Measurements from ENCODE around the gene KIF26A. TPM values are rescaled to one million over a fixed set of nuclear protein-coding genes. Genes with fewer than 3 reads are reported as not detected.

Gene KIF26A
- 0.07 TPM for polyA plus RNA-seq (2013)

DNA sequence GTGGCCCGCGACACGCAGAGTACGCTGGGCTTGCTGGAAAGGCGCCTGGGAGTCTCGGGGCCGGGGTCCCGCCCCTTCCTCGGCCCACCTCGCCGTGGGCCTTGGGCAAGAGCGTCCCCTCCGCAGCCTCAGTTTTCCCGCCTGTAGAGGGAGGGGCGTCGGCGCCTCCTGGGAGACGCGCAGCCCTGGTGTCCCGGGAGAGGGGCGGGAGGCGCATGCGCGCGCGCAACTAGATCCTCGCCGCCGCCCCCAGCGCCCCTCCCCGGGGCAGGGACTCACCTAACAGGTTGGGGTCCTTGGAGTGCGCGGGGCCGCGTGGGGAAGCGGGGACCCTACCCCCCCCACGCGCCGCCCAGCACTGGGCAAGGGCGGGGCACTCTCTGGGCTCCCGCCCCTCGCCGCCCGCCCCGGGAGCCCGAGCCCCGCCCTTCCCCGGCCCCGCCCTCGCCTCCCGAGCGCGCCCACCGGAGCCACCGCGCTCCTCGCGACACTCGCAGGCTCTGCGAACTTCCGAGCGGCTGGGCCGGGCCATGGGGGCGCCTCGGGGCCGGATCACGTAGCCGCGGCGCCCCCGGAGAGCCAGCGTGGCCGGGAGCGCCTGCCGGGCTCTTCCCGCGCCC, at the start of gene KIF26A:
Gene KIF26A (plus strand): TSS at position 490 of the 620 bp plus-strand sequence. CDS start 136 bp downstream, outside the sequence.
- POLR2A ChIA-PET = interaction anchor here (0.6 kb wide), 1 partner anchor 131 kb away, joined by 3 read pairs; no protein-coding TSS in a partner anchor
- Histone ChIP-seq H3K27me3 (replicated peaks in 2 of 5; ENCODE audit: control insufficient read depth in 4 of 5, insufficient read depth in 5 of 5, low read length in 4 of 5) (peaks cover 0 to 77% (median 28%) of the 10 kb centered on the region in 5 experiments), H3K36me3 (ENCODE audit: control insufficient read depth in 4 of 4, insufficient read depth in 4 of 4, low read length in 3 of 4) (no peaks in the 10 kb centered on the region), H3K9me3 (ENCODE audit: control extremely low read depth in 1 of 5, control insufficient read depth in 4 of 5, insufficient read depth in 2 of 5, low read depth in 1 of 5, low read length in 4 of 5) (no peaks in the 10 kb centered on the region), H3K4me3 (ENCODE audit: control insufficient read depth in 1 of 7, extremely low read depth in 1 of 7, insufficient read depth in 4 of 7, low read depth in 2 of 7, low read length in 6 of 7) (peak within 1 kb of the TSS; percentile 10 to 59 (median 35)), H3K27ac (ENCODE audit: insufficient read depth in 1 of 2, low read depth in 1 of 2, low read length in 2 of 2, poor library complexity in 1 of 2, severe bottlenecking in 2 of 2) (no peak within 1 kb of the TSS), H3K4me1 (ENCODE audit: control extremely low read depth in 1 of 4, control insufficient read depth in 4 of 4, insufficient read depth in 4 of 4, low read length in 3 of 4) (peaks cover 0 to 41% (median 28%) of the 10 kb centered on the region in 4 experiments)
- DNase-seq = peak in 2 of 3 donors; percentile 31 to 41
- CTCF ChIA-PET = interaction anchor here (0.9 to 1.5 kb wide), 2 partner anchors 85 to 426 kb away, joined by 3 read pairs; no protein-coding TSS in a partner anchor
- WGBS (ENCODE audit: insufficient coverage) = under 1% methylated on average over 72 of the region's 77 CpGs

DNA sequence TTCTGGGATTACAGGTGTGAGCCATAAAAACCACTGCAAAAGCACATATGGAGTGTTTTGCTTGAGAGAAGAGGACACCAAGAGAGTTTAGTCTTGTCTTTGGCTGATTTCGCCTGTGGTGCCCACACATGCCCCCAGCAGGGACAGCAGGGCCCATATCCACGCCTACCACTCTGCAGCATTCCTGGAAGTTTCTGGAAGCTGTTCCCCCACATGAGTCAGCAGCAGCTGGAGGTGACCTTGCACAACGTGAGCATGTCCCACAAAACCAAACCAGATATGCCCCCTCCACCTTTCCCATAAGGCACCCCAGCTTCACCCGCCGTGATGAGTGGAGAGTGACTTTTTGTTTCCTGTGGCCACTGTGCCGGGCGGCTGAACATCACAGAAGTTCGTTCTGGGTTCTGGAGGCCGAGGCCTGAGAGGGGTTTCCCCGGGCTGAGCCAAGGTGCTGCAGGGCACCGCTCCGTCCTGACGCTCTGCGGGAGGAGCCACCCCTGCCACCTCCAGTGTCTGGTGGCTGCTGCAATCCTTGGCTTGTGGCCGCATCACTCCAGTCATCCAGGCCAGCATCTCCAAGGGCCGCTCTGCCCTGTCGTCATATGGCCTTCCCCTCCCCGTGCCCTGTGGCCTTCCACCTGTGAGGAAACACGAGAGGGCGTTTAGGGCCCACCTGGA, 48.2 kb upstream of the KIF26A start:
- ChIA-PET CTCF (interaction anchor here (3.8 kb wide), 1 partner anchor 12 kb away, joined by 18 read pairs; no protein-coding TSS in a partner anchor), POLR2A (no interaction called here)
- Histone ChIP-seq H3K4me1 (ENCODE audit: control extremely low read depth in 1 of 4, control insufficient read depth in 4 of 4, insufficient read depth in 4 of 4, low read length in 3 of 4) (peaks cover 0 to 9% (median 5%) of the 10 kb centered on the region in 4 experiments), H3K9me3 (ENCODE audit: control extremely low read depth in 1 of 5, control insufficient read depth in 4 of 5, insufficient read depth in 2 of 5, low read depth in 1 of 5, low read length in 4 of 5) (no peaks in the 10 kb centered on the region), H3K27me3 (replicated peaks in 2 of 5; ENCODE audit: control insufficient read depth in 4 of 5, insufficient read depth in 5 of 5, low read length in 4 of 5) (peaks cover 0 to 21% (median 7%) of the 10 kb centered on the region in 5 experiments), H3K4me3 (ENCODE audit: control insufficient read depth in 1 of 7, extremely low read depth in 1 of 7, insufficient read depth in 4 of 7, low read depth in 2 of 7, low read length in 6 of 7) (no peak overlapping the region), H3K27ac (ENCODE audit: insufficient read depth in 1 of 2, low read depth in 1 of 2, low read length in 2 of 2, poor library complexity in 1 of 2, severe bottlenecking in 2 of 2) (no peak overlapping the region), H3K36me3 (ENCODE audit: control insufficient read depth in 4 of 4, insufficient read depth in 4 of 4, low read length in 3 of 4) (no peaks in the 10 kb centered on the region)
- 97% methylated on average over 17 of the region's 20 CpGs for WGBS (ENCODE audit: insufficient coverage)
- DNase-seq = no peak

DNA sequence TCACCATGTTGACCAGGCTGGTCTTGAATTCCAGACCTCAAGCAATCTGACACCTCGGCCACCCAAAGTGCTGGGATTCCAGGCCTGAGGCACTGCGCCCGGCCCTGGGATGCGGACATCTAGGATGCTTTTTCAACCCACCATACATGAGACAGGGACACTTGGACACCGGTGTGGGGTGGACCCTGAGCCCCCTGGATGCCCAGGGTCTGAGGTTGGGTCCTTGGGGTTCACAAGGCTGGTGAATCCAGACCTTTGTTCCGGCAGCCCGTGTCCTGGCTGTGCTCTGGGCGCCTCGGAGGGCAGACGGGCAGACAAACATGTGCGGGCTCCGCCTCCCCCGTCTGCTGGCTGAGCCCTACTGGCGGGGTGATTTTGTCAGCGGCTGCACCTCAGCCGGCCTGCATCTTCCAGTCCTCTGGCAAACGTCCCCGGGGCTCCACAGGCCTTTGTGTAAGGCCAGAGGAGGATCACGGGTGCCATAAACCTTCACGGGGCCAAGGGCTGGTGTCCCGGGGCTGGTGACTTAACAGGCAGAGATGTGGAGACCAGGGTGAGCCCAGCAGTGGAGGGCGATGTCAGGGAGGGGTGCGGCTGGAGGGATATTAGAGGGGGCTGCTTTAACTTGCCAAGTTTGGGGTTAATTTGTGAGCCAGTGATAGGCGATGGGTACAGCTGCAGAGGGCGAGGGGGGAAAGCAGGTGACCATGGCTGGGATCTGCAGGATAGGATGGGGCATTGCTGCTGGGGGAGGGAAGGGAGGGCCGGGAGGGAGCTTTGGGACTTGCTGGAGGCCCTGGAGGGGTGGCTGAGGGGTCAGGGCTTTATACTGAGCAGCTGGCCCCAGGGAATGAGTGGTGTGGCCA, 47.1 kb upstream of the KIF26A start:
- Histone ChIP-seq H3K27ac (ENCODE audit: insufficient read depth in 1 of 2, low read depth in 1 of 2, low read length in 2 of 2, poor library complexity in 1 of 2, severe bottlenecking in 2 of 2) (no peak overlapping the region), H3K9me3 (ENCODE audit: control extremely low read depth in 1 of 5, control insufficient read depth in 4 of 5, insufficient read depth in 2 of 5, low read depth in 1 of 5, low read length in 4 of 5) (no peaks in the 10 kb centered on the region), H3K36me3 (ENCODE audit: control insufficient read depth in 4 of 4, insufficient read depth in 4 of 4, low read length in 3 of 4) (no peaks in the 10 kb centered on the region), H3K27me3 (replicated peaks in 2 of 5; ENCODE audit: control insufficient read depth in 4 of 5, insufficient read depth in 5 of 5, low read length in 4 of 5) (peaks cover 0 to 13% (median 4%) of the 10 kb centered on the region in 5 experiments), H3K4me3 (ENCODE audit: control insufficient read depth in 1 of 7, extremely low read depth in 1 of 7, insufficient read depth in 4 of 7, low read depth in 2 of 7, low read length in 6 of 7) (no peak overlapping the region), H3K4me1 (ENCODE audit: control extremely low read depth in 1 of 4, control insufficient read depth in 4 of 4, insufficient read depth in 4 of 4, low read length in 3 of 4) (peaks cover 0 to 5% (median 1%) of the 10 kb centered on the region in 4 experiments)
- no peak for DNase-seq
- POLR2A ChIA-PET = no interaction called here
- WGBS (ENCODE audit: insufficient coverage) = 79% methylated on average over 19 of the region's 26 CpGs
- CTCF ChIA-PET = interaction anchor here (1.2 kb wide), 1 partner anchor 185 kb away, joined by 3 read pairs; no protein-coding TSS in a partner anchor

DNA sequence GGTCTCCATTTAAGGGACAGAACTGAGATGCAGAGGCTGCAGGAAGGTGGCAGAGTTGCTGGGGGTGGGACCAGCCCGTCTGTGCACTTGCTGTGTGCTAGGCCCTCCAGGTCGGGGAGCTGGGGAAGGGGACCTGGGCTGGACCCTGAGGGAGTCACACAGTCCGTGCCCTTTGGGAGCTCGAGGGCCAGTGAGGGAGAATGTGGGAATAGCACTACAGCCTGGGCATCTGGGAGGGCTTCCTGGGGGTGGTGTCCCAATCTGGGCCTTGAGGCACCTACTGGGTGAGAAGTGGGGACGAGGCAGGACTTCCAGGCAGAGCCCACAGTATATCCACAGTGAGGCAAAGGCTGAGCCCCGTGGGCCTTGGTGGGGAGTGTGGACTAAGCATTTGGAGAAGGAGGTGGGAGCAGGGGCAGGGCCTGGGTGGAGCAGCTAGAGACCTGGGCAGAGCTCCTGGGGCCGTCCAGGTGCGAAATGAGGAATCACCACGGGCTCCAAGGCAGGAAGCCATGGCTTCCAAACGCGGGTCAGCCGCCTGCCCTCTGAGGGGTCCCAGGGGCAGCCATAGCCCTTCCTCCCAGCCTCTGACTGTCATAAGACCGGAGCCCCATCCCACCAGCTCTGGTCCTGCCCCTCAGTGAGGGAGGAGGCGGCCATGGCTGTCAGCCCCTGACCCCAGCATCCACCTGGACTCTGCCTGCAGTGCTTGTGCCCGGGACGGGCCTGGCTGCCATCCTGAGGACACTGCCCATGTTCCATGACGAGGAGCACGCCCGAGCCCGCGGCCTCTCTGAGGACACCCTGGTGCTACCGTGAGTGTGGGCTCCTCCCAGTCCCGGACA, 46.2 kb upstream of the KIF26A start:
- Histone ChIP-seq H3K9me3 (ENCODE audit: control extremely low read depth in 1 of 5, control insufficient read depth in 4 of 5, insufficient read depth in 2 of 5, low read depth in 1 of 5, low read length in 4 of 5) (no peaks in the 10 kb centered on the region), H3K4me3 (ENCODE audit: control insufficient read depth in 1 of 7, extremely low read depth in 1 of 7, insufficient read depth in 4 of 7, low read depth in 2 of 7, low read length in 6 of 7) (no peak overlapping the region), H3K36me3 (ENCODE audit: control insufficient read depth in 4 of 4, insufficient read depth in 4 of 4, low read length in 3 of 4) (no peaks in the 10 kb centered on the region), H3K4me1 (ENCODE audit: control extremely low read depth in 1 of 4, control insufficient read depth in 4 of 4, insufficient read depth in 4 of 4, low read length in 3 of 4) (peaks cover 0 to 5% (median 1%) of the 10 kb centered on the region in 4 experiments), H3K27me3 (replicated peaks in 2 of 5; ENCODE audit: control insufficient read depth in 4 of 5, insufficient read depth in 5 of 5, low read length in 4 of 5) (peaks cover 0 to 5% (median 0%) of the 10 kb centered on the region in 5 experiments), H3K27ac (ENCODE audit: insufficient read depth in 1 of 2, low read depth in 1 of 2, low read length in 2 of 2, poor library complexity in 1 of 2, severe bottlenecking in 2 of 2) (no peak overlapping the region)
- ChIA-PET CTCF (interaction anchor here (1.2 to 2.3 kb wide), 5 partner anchors 14 to 482 kb away, joined by 3 to 21 read pairs (median 5); no protein-coding TSS in a partner anchor), POLR2A (no interaction called here)
- no peak for DNase-seq
- 87% methylated on average over 23 of the region's 23 CpGs for WGBS (ENCODE audit: insufficient coverage)

DNA sequence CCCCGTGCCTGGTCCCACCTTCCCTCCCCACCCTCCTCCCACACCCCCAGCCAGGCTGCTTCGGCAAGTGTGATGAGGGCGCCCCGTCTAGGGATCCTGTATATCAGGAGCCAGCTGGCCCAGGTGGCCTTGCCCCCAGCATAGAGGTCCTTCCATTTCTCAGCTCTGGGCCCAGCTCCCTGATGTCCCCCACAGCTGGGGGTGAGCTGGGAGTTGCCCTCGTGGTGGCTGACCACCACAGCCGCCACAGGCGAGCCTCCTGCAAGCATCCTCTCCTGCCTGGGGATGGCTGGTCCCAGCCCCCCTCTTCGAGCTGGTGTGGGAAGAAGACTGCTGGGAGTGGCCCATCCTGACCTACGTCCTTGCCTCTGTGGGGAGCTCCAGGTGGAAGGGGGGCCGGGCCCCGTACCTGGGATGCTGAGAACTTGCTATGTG, 45.4 kb upstream of the KIF26A start:
- no peak overlapping the region for H3K4me3 ChIP-seq (ENCODE audit: control insufficient read depth in 1 of 7, extremely low read depth in 1 of 7, insufficient read depth in 4 of 7, low read depth in 2 of 7, low read length in 6 of 7)
- 80% methylated on average over 9 of the region's 11 CpGs for WGBS (ENCODE audit: insufficient coverage)
- POLR2A ChIA-PET = no interaction called here
- H3K27me3 ChIP-seq (replicated peaks in 2 of 5; ENCODE audit: control insufficient read depth in 4 of 5, insufficient read depth in 5 of 5, low read length in 4 of 5) = no peaks in the 10 kb centered on the region
- peaks cover 0 to 5% (median 1%) of the 10 kb centered on the region in 4 experiments for H3K4me1 ChIP-seq (ENCODE audit: control extremely low read depth in 1 of 4, control insufficient read depth in 4 of 4, insufficient read depth in 4 of 4, low read length in 3 of 4)
- no peaks in the 10 kb centered on the region for H3K36me3 ChIP-seq (ENCODE audit: control insufficient read depth in 4 of 4, insufficient read depth in 4 of 4, low read length in 3 of 4)
- no peaks in the 10 kb centered on the region for H3K9me3 ChIP-seq (ENCODE audit: control extremely low read depth in 1 of 5, control insufficient read depth in 4 of 5, insufficient read depth in 2 of 5, low read depth in 1 of 5, low read length in 4 of 5)
- H3K27ac ChIP-seq (ENCODE audit: insufficient read depth in 1 of 2, low read depth in 1 of 2, low read length in 2 of 2, poor library complexity in 1 of 2, severe bottlenecking in 2 of 2) = no peak overlapping the region
- CTCF ChIA-PET = interaction anchor here (1.4 to 2.3 kb wide), 5 partner anchors 15 to 481 kb away, joined by 3 to 21 read pairs (median 5); no protein-coding TSS in a partner anchor
- no peak for DNase-seq

DNA sequence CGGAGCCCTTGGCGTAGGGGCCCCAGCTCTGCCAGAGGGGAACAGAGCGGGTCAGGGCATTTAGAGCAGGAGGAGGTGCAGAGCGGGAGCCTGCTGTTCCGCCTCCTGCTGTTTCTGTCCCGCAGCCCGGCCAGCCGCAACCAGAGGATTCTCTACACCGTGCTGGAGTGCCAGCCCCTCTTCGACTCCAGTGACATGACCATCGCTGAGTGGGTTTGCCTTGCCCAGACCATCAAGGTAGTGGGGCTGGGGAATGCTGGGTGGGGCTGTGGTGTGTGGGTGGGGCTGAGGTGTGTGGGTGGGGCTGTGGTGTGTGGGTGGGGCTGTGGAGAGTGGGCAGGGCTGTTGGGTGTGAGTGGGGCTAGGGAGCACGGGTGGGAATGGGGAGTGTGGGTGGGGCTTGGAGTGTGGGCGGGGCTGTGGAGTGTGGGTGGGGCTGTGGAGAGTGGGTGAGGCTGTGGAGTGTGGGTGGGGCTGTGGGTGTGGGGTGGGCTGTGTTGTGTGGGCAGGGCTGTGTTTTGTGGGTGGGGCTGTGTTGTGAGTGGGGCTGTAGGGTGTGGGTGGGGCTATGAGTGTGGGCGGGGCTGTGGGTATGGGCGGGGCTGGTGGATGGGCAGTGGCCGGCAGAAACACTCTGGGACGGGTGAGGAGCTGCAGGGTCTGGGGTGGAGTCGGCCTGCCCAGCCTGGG, 44.9 kb upstream of the KIF26A start:
- DNase-seq = peak in 1 of 3 donors; percentile 26
- H3K36me3 ChIP-seq (ENCODE audit: control insufficient read depth in 4 of 4, insufficient read depth in 4 of 4, low read length in 3 of 4) = no peaks in the 10 kb centered on the region
- H3K4me3 ChIP-seq (ENCODE audit: control insufficient read depth in 1 of 7, extremely low read depth in 1 of 7, insufficient read depth in 4 of 7, low read depth in 2 of 7, low read length in 6 of 7) = no peak overlapping the region
- no peaks in the 10 kb centered on the region for H3K27me3 ChIP-seq (replicated peaks in 2 of 5; ENCODE audit: control insufficient read depth in 4 of 5, insufficient read depth in 5 of 5, low read length in 4 of 5)
- no peak overlapping the region for H3K27ac ChIP-seq (ENCODE audit: insufficient read depth in 1 of 2, low read depth in 1 of 2, low read length in 2 of 2, poor library complexity in 1 of 2, severe bottlenecking in 2 of 2)
- H3K4me1 ChIP-seq (ENCODE audit: control extremely low read depth in 1 of 4, control insufficient read depth in 4 of 4, insufficient read depth in 4 of 4, low read length in 3 of 4) = peaks cover 0 to 5% (median 1%) of the 10 kb centered on the region in 4 experiments
- ChIA-PET POLR2A (no interaction called here), CTCF (interaction anchor here (0.8 to 2.3 kb wide), 13 partner anchors 9 to 480 kb away, joined by 3 to 21 read pairs (median 3); partner anchors contain the start of gene ASPG)
- WGBS (ENCODE audit: insufficient coverage) = 63% methylated on average over 14 of the region's 18 CpGs
- H3K9me3 ChIP-seq (ENCODE audit: control extremely low read depth in 1 of 5, control insufficient read depth in 4 of 5, insufficient read depth in 2 of 5, low read depth in 1 of 5, low read length in 4 of 5) = no peaks in the 10 kb centered on the region
